HG02678 (cell line): ENCODE measurements around the gene NFE2L2.
"Not testable (repeated sequence)": the region's sequence is repeated elsewhere in the genome, so short reads cannot be mapped to it uniquely, and the experiment has no call there.

Source experiments
- ATAC-seq: cut with Tn5 transposase; IDR thresholded peaks from one replicate; pipeline ENCODE4 v1.9.1; 2021; ENCODE audit warnings: mild to moderate bottlenecking, moderate library complexity; ENCODE audit not compliant: unreplicated experiment

Gene NFE2L2

DNA sequence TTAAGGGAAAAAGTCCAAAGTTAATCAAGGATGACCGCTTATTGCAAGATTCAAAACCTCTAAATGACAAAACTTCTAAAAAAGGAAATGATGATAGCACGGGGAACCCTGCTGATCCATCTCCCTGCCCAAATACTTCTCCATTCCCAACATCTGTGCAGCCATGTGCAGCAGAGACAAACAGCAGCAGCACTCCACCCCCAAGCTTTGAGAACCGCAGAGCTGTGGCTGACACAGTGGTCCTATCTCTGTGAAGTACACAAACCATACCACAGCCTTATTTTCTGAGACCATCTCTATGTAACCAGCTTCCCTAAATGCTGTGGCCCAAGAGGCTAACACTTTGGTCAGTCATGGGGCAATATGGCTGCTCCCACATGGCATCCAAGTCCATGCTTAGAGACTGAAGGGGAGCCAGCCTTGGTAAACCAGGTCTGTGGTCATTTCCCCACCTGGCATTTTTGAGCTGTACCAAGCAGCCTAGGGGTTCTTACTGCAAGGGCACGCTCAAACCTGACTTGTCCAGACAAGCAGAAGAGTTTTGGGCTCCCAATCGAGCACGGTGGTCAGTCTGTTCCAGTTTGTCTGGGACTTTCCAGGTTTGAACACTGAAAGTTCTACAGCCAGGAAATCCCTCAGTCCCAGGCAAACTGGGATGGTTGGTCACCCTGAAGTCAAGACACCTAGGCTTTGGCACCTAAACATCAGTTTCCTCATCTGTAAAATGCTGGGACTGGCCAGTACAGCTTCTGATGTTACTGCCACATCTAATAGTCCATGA is 17.1 kb upstream of the NFE2L2 start:
- no peak for ATAC-seq

GRCh38 chr2:177279847-177280246 is 15.3 kb upstream of the NFE2L2 start:
- ATAC-seq, result no peak

DNA sequence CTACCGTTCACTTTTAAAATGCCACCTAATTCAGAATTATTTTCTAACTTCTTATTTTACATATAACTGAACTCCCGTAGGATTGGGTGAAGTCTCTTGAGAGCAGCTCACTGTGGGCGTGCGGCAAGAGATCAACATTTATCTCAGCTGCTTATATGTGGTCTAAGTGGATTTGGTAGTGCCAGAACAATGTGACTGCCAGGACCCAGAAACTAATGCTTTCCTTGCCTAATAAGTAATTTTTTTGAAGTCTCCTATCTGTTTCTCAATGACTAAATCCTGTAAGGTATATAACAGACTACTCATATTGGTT is 11.2 kb upstream of the NFE2L2 start:
- ATAC-seq, result no peak

- no peak for ATAC-seq
Observed at GRCh38 chr2:177275040-177275742, 10.7 kb upstream of the NFE2L2 start.

GRCh38 chr2:177273408-177273807 is 8.9 kb upstream of the NFE2L2 start:
- ATAC-seq, result no peak

- no peak for ATAC-seq
Observed at GRCh38 chr2:177272765-177273164, 8.2 kb upstream of the NFE2L2 start.

GRCh38 chr2:177271981-177272666 is 7.6 kb upstream of the NFE2L2 start:
- ATAC-seq, result no peak

GRCh38 chr2:177270531-177270930 is 6.0 kb upstream of the NFE2L2 start:
- ATAC-seq, result no peak

DNA sequence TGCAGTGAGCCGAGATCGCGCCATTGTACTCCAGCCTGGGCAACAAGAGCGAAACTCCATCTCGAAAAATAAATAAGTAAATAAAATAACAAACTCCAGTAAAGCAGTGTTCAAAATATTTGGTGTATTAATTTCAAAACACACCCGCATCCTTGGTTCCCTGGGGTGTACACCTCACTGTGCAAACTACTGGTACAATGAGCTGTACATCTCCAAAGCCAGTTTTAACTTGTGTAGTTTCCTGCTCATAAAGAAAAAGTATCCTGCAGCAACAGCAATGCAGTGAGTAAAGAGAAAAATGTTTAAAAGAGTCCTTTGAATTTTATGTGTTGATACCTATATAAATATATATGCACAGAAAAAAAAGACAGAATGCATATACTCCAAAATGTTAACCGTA is 4.4 kb upstream of the NFE2L2 start:
- no peak for ATAC-seq

DNA sequence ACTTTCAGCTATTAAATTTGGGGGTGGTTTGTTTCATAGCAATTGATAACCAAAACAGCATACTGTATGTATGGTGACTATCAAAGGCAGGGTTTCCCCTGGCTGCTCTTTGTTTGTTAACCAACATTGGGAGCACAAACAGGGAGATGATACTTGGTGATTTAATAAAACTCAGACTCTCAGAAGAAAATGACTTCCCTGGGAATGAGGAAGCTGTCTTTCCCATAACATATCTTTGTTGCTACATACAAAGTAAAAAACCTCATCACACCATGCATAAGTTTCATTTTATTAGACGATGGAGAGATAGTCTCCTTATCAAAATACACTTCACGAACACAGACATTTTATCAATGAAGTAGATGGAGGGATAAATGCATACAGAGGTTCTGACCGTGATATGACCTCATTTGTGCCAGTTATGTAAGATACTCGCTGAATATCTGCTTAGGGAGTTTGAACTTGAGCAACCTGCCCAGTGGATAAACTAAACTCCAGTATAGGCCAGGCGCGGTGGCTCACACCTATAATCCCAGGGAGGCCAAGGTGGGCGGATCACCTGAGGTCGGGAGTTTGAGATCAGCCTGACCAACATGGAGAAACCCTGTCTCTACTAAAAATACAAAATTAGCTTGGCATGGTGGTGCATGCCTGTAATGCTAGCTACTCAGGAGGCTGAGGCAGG is 3.8 kb upstream of the NFE2L2 start:
- ATAC-seq, result no peak

- ATAC-seq, result not testable (repeated sequence)
Observed at GRCh38 chr2:177266955-177267354, 2.4 kb upstream of the NFE2L2 start.

DNA sequence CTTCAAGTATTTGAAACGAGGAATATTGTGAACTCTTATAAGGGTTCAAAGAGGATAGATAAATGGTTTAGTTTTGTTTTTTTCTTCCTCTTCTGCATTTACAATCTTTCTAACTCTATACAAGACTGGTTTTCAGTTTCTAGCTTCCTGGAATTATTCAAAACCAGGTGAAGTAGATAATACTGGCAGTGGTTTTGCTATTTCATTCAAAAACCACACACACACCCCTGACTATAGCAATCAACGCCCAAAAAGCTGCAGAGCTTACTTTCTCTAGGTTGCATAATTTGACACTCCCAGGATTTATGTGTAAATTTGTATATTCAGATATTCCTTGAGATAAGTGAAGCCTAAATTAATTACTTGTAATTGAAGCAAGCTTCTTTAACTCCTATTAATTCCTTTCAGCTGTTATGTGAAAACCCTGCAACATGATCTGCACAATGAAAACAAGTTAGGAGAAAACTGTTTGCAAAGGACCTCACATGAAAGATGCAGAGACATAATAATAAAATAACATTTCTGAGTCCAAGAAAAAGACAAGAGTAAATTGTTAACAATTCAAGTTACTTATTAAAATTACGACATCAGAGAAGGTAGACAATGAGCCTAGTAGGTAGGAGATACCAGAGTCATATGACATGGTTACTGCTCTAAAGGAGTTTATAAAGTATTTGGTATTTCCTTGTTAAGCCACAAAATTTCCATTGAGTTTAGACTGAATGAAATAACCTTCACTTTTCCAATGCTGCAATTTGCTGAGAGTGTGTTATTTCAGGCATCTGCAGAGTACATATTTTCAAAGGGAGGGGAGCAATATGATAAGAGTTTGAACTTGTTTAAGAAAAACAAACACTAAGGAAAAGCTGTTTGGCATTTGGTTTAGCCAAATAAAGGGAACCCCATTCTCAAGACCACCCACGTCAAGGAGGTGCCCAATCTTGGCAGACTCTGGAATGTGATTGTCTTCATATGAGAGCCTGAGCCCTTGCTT is 1.6 kb upstream of the NFE2L2 start:
- ATAC-seq, result peak; percentile 11

- ATAC-seq, result peak; percentile 21
Observed at GRCh38 chr2:177264209-177264692, 276 bp downstream of the NFE2L2 start.

GRCh38 chr2:177263451-177264208 is 897 bp downstream of the NFE2L2 start:
- ATAC-seq, result peak; percentile 51

DNA sequence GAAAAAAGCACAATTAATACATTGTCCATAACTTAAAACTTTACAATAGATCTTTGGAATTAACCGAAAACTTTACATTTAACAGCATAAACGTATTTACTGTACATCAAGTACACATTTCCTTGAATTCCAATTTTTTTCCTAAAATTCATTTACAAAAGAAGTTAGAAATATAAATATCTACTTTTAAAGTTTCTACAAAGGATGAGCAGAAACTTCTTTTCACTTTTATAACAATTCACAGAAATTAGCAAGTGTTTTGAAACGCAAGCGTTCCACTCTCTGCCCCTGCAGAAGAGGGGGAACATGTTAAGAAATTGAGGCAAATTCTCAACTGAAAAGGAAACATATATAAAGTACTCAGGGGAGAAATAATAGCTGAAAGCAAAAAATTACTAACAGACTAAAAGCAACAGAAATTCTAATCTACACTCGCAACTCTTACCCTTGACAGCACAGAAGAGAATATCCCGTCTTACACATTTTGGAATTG is 1.5 kb downstream of the NFE2L2 start:
- ATAC-seq, result no peak

GRCh38 chr2:177262092-177262491 is 2.4 kb downstream of the NFE2L2 start:
- ATAC-seq, result no peak

GRCh38 chr2:177261116-177262060 is 3.1 kb downstream of the NFE2L2 start:
- ATAC-seq, result no peak

DNA sequence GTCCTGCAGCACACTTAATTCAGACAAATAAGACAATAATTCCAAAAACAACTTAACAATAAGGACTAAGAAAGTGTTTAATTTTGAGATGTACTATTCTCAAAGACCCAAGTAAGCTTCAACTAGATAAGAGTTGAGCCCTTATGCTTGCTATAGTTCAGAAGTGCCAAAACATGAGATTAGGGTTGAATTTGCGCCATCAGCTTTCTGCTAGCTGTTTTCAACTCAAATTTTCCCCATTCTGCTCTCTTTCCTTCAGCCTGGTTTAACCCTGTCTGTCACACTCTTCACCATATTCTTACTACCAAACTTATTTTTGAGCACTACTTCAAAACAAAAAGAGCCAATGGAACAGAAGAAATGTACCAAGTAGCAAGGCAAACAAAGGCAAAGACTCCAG is 4.1 kb downstream of the NFE2L2 start:
- no peak for ATAC-seq
